Measurements from ENCODE around the gene PKMYT1. TPM values are rescaled to one million over a fixed set of nuclear protein-coding genes. Genes with fewer than 3 reads are reported as not detected.

PKMYT1 gene
- total RNA-seq, 6 experiments from 2014 or later = 0.68 to 6.5 (median 1.7) TPM

DNA sequence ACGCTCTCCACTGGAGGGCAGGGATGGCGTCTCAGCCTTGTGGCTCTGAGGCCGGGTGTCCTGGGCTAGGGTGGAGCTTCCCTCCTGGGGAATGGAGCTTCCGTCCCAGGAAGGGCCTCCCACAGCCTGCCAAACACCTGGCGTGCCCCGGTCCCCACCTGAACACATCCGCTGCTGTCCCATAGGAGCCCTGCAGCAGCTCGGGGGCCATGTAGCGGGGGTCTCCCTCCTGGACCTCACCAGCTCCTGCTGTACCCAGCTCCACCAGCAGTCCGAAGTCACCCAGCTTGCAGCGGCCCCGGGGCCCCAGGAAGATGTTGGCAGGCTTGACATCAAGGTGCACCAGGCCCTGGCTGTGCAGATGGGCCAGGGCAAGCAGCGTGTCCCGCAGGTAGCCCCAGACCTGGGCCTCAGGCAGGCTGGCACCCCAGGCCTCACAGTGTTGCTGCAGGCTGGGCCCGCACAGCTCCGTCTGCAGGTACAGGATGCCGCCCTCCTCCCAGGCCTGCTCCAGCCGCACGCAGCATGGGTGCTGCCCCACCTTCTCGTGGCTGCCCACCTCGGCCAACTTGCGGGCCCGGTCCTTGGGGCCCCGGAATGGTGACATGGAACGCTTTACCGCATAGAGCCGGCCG is 5.0 kb downstream of the PKMYT1 start:
- intact Hi-C loops (cut with DNase I) = no loop called here
- H3K27ac ChIP-seq = no peak overlapping the region
- no CpG with 5 or more reads among the region's 28 CpGs for WGBS (ENCODE audit: insufficient coverage, low coverage, low lambda C conversion rate, missing lambda C conversion rate)
- no peak for TF ChIP-seq POLR2A (IDR thresholded peaks at IDR 0.05)
- TF ChIP-seq, protein P1, sequence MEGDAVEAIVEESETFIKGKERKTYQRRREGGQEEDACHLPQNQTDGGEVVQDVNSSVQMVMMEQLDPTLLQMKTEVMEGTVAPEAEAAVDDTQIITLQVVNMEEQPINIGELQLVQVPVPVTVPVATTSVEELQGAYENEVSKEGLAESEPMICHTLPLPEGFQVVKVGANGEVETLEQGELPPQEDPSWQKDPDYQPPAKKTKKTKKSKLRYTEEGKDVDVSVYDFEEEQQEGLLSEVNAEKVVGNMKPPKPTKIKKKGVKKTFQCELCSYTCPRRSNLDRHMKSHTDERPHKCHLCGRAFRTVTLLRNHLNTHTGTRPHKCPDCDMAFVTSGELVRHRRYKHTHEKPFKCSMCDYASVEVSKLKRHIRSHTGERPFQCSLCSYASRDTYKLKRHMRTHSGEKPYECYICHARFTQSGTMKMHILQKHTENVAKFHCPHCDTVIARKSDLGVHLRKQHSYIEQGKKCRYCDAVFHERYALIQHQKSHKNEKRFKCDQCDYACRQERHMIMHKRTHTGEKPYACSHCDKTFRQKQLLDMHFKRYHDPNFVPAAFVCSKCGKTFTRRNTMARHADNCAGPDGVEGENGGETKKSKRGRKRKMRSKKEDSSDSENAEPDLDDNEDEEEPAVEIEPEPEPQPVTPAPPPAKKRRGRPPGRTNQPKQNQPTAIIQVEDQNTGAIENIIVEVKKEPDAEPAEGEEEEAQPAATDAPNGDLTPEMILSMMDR (IDR thresholded peaks at IDR 0.05) = no peak
- no peak for DNase-seq
- no peaks in the 10 kb centered on the region for H3K9me3 ChIP-seq
- no peak for ATAC-seq
- H3K4me3 ChIP-seq = no peak overlapping the region
- H3K4me1 ChIP-seq = peaks cover 0 to 16% (median 4%) of the 10 kb centered on the region in 4 donors
- H3K36me3 ChIP-seq = no peaks in the 10 kb centered on the region
- no peaks in the 10 kb centered on the region for H3K27me3 ChIP-seq

GRCh38 chr16:2974319-2975056 is 5.8 kb downstream of the PKMYT1 start:
- 95% methylated on average over 4 of the region's 15 CpGs for WGBS (ENCODE audit: insufficient coverage, low coverage, low lambda C conversion rate, missing lambda C conversion rate)
- Histone ChIP-seq H3K4me3 (no peak overlapping the region), H3K36me3 (no peaks in the 10 kb centered on the region), H3K4me1 (peaks cover 0 to 17% (median 4%) of the 10 kb centered on the region in 4 donors), H3K27ac (no peak overlapping the region), H3K9me3 (no peaks in the 10 kb centered on the region), H3K27me3 (no peaks in the 10 kb centered on the region)
- ATAC-seq (no peak), DNase-seq (no peak)
- intact Hi-C loops (cut with DNase I) = no loop called here
- TF ChIP-seq, protein P1 (IDR thresholded peaks at IDR 0.05) = no peak
- TF ChIP-seq POLR2A (IDR thresholded peaks at IDR 0.05) = no peak

- intact Hi-C loops (cut with DNase I) = no loop called here
- WGBS (ENCODE audit: insufficient coverage, low coverage, low lambda C conversion rate, missing lambda C conversion rate) = no CpG with 5 or more reads among the region's 17 CpGs
- TF ChIP-seq, protein P1 (IDR thresholded peaks at IDR 0.05) = no peak
- TF ChIP-seq POLR2A (IDR thresholded peaks at IDR 0.05) = no peak
These were observed 6.5 kb downstream of the PKMYT1 start for GRCh38 chr16:2973605-2974318.

DNA sequence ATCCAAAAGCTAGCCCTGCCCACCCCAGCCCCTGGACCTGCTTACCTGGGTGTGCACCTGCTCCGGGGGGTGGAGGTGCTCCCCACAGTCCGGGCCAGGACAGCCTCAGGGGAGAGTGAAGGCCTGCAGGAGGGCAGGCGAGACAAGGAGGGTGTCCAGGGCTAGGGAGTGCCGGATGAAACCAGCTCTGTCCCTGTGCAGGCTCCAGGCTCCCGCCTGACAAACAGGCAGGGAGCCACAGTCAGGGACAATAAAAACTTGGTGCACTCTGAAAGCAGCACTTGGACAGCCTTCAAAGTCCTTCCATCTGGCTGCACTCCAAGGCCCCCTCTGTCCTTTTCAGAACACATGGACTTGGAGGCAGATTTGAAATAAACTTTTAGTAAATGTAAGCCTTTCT is 7.2 kb downstream of the PKMYT1 start:
- TF ChIP-seq, protein P1 (IDR thresholded peaks at IDR 0.05) = no peak
- TF ChIP-seq POLR2A (IDR thresholded peaks at IDR 0.05) = no peak
- Histone ChIP-seq H3K9me3 (no peaks in the 10 kb centered on the region), H3K27me3 (peaks cover 0 to 2% of the 10 kb centered on the region in 2 donors), H3K4me3 (no peak overlapping the region), H3K36me3 (no peaks in the 10 kb centered on the region), H3K27ac (no peak overlapping the region), H3K4me1 (peaks cover 0 to 17% (median 4%) of the 10 kb centered on the region in 4 donors)
- DNase-seq = no peak
- WGBS (ENCODE audit: insufficient coverage, low coverage, low lambda C conversion rate, missing lambda C conversion rate) = no CpG with 5 or more reads among the region's 5 CpGs
- no peak for ATAC-seq
- intact Hi-C loops (cut with DNase I) = no loop called here

More at GRCh38 chr16:2973605-2974318, 6.5 kb downstream of the PKMYT1 start:
- no peaks in the 10 kb centered on the region for H3K9me3 ChIP-seq
- no peak overlapping the region for H3K4me3 ChIP-seq
- ATAC-seq (no peak), DNase-seq (no peak)
- H3K36me3 ChIP-seq = no peaks in the 10 kb centered on the region
- H3K27ac ChIP-seq = no peak overlapping the region
- H3K27me3 ChIP-seq = no peaks in the 10 kb centered on the region
- peaks cover 0 to 17% (median 4%) of the 10 kb centered on the region in 4 donors for H3K4me1 ChIP-seq

Data from right lobe of liver (tissue), 6 donors.